A673 (cell line): ENCODE results near the gene OR2D2. TPM values are rescaled to one million over a fixed set of nuclear protein-coding genes. Genes with fewer than 3 reads are reported as not detected.

Experiments
- BruUV-seq: library from RNA; stranded (reverse); fragments of 400-500 nt; replicated peaks from 2 replicates; lab custom pipeline; 2021; lab: Mats Ljungman, UMichigan
- CTCF ChIA-PET: fragments of 300-600 bp; sonication (Branson Sonifier 250); formaldehyde crosslinking; loops from one replicate; lab custom pipeline; 2022; ENCODE audit warnings: antibody characterized with exemption; lab: Charles Lee
- POLR2A ChIA-PET: fragments of 300-600 bp; sonication (Branson Sonifier 250); formaldehyde crosslinking; loops from one replicate; lab custom pipeline; 2022; ENCODE audit warnings: antibody characterized with exemption; ENCODE audit not compliant: low non-redundant PET; lab: Charles Lee
- DNase-seq: peaks from one replicate; pipeline ENCODE4 v3.0.0-alpha.2; 2015; ENCODE audit warnings: low spot score
- H3K27ac ChIP-seq: fragments of 200-600 bp; sonication (generic); 2 replicates; pipeline ENCODE4 v1.5.1; 2016; ENCODE audit warnings: mixed run types, low read depth, mild to moderate bottlenecking, mixed read lengths, antibody characterized with exemption, low read length; ENCODE audit not compliant: poor library complexity, severe bottlenecking
- H3K27me3 ChIP-seq: fragments of 200-600 bp; sonication (generic); replicated peaks from 2 replicates; pipeline ENCODE4 v1.6.1; 2017; ENCODE audit warnings: mixed run types, low read depth, mild to moderate bottlenecking, mixed read lengths, antibody characterized with exemption, low read length; ENCODE audit not compliant: insufficient read depth, poor library complexity
- H3K36me3 ChIP-seq: fragments of 200-600 bp; sonication (generic); 2 replicates; pipeline ENCODE4 v1.6.1; 2016; ENCODE audit warnings: mixed run types, mild to moderate bottlenecking, mixed read lengths, antibody characterized with exemption, low read length; ENCODE audit not compliant: insufficient read depth, poor library complexity, severe bottlenecking
- H3K4me1 ChIP-seq: fragments of 200-600 bp; sonication (generic); 2 replicates; pipeline ENCODE4 v1.6.1; 2017; ENCODE audit warnings: mixed run types, mild to moderate bottlenecking, mixed read lengths, antibody characterized with exemption, low read length; ENCODE audit not compliant: insufficient read depth, poor library complexity, severe bottlenecking
- H3K4me3 ChIP-seq: fragments of 200-600 bp; sonication (generic); 2 replicates; pipeline ENCODE4 v1.5.1; 2016; ENCODE audit warnings: low read depth, mixed run types, mild to moderate bottlenecking, mixed read lengths, low read length; ENCODE audit not compliant: poor library complexity, severe bottlenecking
- H3K9me3 ChIP-seq: fragments of 200-600 bp; sonication (generic); 2 replicates; pipeline ENCODE4 v1.6.1; 2016; ENCODE audit warnings: mixed run types, low read depth, mild to moderate bottlenecking, mixed read lengths, antibody characterized with exemption, low read length; ENCODE audit not compliant: poor library complexity, severe bottlenecking
- CTCF ChIP-seq: fragments of 300-800, 200-600 bp; sonication (generic); conservative IDR thresholded peaks from 2 replicates; pipeline ENCODE4 v1.5.1; 2017; ENCODE audit warnings: low read depth, mild to moderate bottlenecking, antibody characterized with exemption, low read length, moderate library complexity, mixed read lengths
- EZH2 ChIP-seq: fragments of 200-600 bp; sonication (generic); IDR thresholded peaks from 2 replicates; pipeline ENCODE4 v1.6.1; 2017; ENCODE audit warnings: borderline replicate concordance, low read depth, mild to moderate bottlenecking, mixed read lengths, antibody characterized with exemption, low read length; ENCODE audit not compliant: poor library complexity, severe bottlenecking
- intact Hi-C: fragments of 100-400 bp; cut with micrococcal nuclease; formaldehyde crosslinking; loops from one replicate; pipeline ENCODE4 v1.10.0; 2022; ENCODE audit not compliant: unreplicated experiment
- total RNA-seq: library from RNA; stranded (reverse); gene quantifications from 2 replicates; pipeline ENCODE4 v1.2.3, GENCODE V29; 2021

Gene OR2D2
- total RNA-seq, 1 experiment from 2014 or later, result not detected

GRCh38 chr11:6864438-6864837 is 27.9 kb downstream of the OR2D2 start:
- intact Hi-C loops, result no loop called here
- Histone ChIP-seq H3K27ac (no peak overlapping the region), H3K4me1 (no peaks in the 10 kb centered on the region), H3K36me3 (no peaks in the 10 kb centered on the region), H3K4me3 (no peak overlapping the region), H3K27me3 (no peaks in the 10 kb centered on the region), H3K9me3 (no peaks in the 10 kb centered on the region)
- no TSS peak for BruUV-seq
- ChIA-PET CTCF (no interaction called here), POLR2A (no interaction called here)
- no peak for TF ChIP-seq EZH2
- TF ChIP-seq CTCF, result no peak
- no peak for DNase-seq

- no peaks in the 10 kb centered on the region for H3K36me3 ChIP-seq
- H3K4me3 ChIP-seq, result no peak within 1 kb of the TSS
- intact Hi-C loops, result no loop called here
- H3K27me3 ChIP-seq, result no peaks in the 10 kb centered on the region
- ChIA-PET CTCF (no interaction called here), POLR2A (no interaction called here)
- H3K9me3 ChIP-seq, result no peaks in the 10 kb centered on the region
- H3K27ac ChIP-seq, result no peak within 1 kb of the TSS
- no peak for DNase-seq
- no TSS peak for BruUV-seq
- TF ChIP-seq CTCF (no peak), EZH2 (no peak)
- no peaks in the 10 kb centered on the region for H3K4me1 ChIP-seq
Observed at GRCh38 chr11:6862961-6863360, 29.3 kb downstream of the OR2D2 start, which contains the start of gene OR10A2. TSS of gene OR10A2 (plus strand) at chr11:6863057. CDS start at chr11:6869755, 6,698 bp downstream.

GRCh38 chr11:6856871-6857270 is 35.4 kb downstream of the OR2D2 start:
- POLR2A ChIA-PET, result no interaction called here
- TF ChIP-seq CTCF, result no peak
- no peak for TF ChIP-seq EZH2
- no peaks in the 10 kb centered on the region for H3K4me1 ChIP-seq
- intact Hi-C loops, result no loop called here
- no peak for DNase-seq
- no peaks in the 10 kb centered on the region for H3K27me3 ChIP-seq
- no TSS peak for BruUV-seq
- no peak overlapping the region for H3K27ac ChIP-seq
- H3K9me3 ChIP-seq, result no peaks in the 10 kb centered on the region
- CTCF ChIA-PET, result no interaction called here
- no peaks in the 10 kb centered on the region for H3K36me3 ChIP-seq
- H3K4me3 ChIP-seq, result no peak overlapping the region
